A673 (cell line): ENCODE data around the gene DENND6B. TPM values are rescaled to one million over a fixed set of nuclear protein-coding genes. Genes with fewer than 3 reads are reported as not detected.

Experiments used
- BruUV-seq: library from RNA; stranded (reverse); fragments of 400-500 nt; replicated peaks from 2 replicates; lab custom pipeline; 2021; lab: Mats Ljungman, UMichigan
- CTCF ChIA-PET: fragments of 300-600 bp; sonication (Branson Sonifier 250); formaldehyde crosslinking; loops from one replicate; lab custom pipeline; 2022; ENCODE audit warnings: antibody characterized with exemption; lab: Charles Lee
- POLR2A ChIA-PET: fragments of 300-600 bp; sonication (Branson Sonifier 250); formaldehyde crosslinking; loops from one replicate; lab custom pipeline; 2022; ENCODE audit warnings: antibody characterized with exemption; ENCODE audit not compliant: low non-redundant PET; lab: Charles Lee
- DNase-seq: peaks from one replicate; pipeline ENCODE4 v3.0.0-alpha.2; 2015; ENCODE audit warnings: low spot score
- H3K27ac ChIP-seq: fragments of 200-600 bp; sonication (generic); 2 replicates; pipeline ENCODE4 v1.5.1; 2016; ENCODE audit warnings: mixed run types, low read depth, mild to moderate bottlenecking, mixed read lengths, antibody characterized with exemption, low read length; ENCODE audit not compliant: poor library complexity, severe bottlenecking
- H3K27me3 ChIP-seq: fragments of 200-600 bp; sonication (generic); replicated peaks from 2 replicates; pipeline ENCODE4 v1.6.1; 2017; ENCODE audit warnings: mixed run types, low read depth, mild to moderate bottlenecking, mixed read lengths, antibody characterized with exemption, low read length; ENCODE audit not compliant: insufficient read depth, poor library complexity
- H3K36me3 ChIP-seq: fragments of 200-600 bp; sonication (generic); 2 replicates; pipeline ENCODE4 v1.6.1; 2016; ENCODE audit warnings: mixed run types, mild to moderate bottlenecking, mixed read lengths, antibody characterized with exemption, low read length; ENCODE audit not compliant: insufficient read depth, poor library complexity, severe bottlenecking
- H3K4me1 ChIP-seq: fragments of 200-600 bp; sonication (generic); 2 replicates; pipeline ENCODE4 v1.6.1; 2017; ENCODE audit warnings: mixed run types, mild to moderate bottlenecking, mixed read lengths, antibody characterized with exemption, low read length; ENCODE audit not compliant: insufficient read depth, poor library complexity, severe bottlenecking
- H3K4me3 ChIP-seq: fragments of 200-600 bp; sonication (generic); 2 replicates; pipeline ENCODE4 v1.5.1; 2016; ENCODE audit warnings: low read depth, mixed run types, mild to moderate bottlenecking, mixed read lengths, low read length; ENCODE audit not compliant: poor library complexity, severe bottlenecking
- H3K9me3 ChIP-seq: fragments of 200-600 bp; sonication (generic); 2 replicates; pipeline ENCODE4 v1.6.1; 2016; ENCODE audit warnings: mixed run types, low read depth, mild to moderate bottlenecking, mixed read lengths, antibody characterized with exemption, low read length; ENCODE audit not compliant: poor library complexity, severe bottlenecking
- CTCF ChIP-seq: fragments of 300-800, 200-600 bp; sonication (generic); conservative IDR thresholded peaks from 2 replicates; pipeline ENCODE4 v1.5.1; 2017; ENCODE audit warnings: low read depth, mild to moderate bottlenecking, antibody characterized with exemption, low read length, moderate library complexity, mixed read lengths
- EZH2 ChIP-seq: fragments of 200-600 bp; sonication (generic); IDR thresholded peaks from 2 replicates; pipeline ENCODE4 v1.6.1; 2017; ENCODE audit warnings: borderline replicate concordance, low read depth, mild to moderate bottlenecking, mixed read lengths, antibody characterized with exemption, low read length; ENCODE audit not compliant: poor library complexity, severe bottlenecking
- intact Hi-C: fragments of 100-400 bp; cut with micrococcal nuclease; formaldehyde crosslinking; loops from one replicate; pipeline ENCODE4 v1.10.0; 2022; ENCODE audit not compliant: unreplicated experiment
- total RNA-seq: library from RNA; stranded (reverse); gene quantifications from 2 replicates; pipeline ENCODE4 v1.2.3, GENCODE V29; 2021

Gene DENND6B
- total RNA-seq, 1 experiment from 2014 or later, result 5.3 TPM

GRCh38 chr22:50286275-50286674 lies 40.5 kb downstream of the DENND6B start:
- no peak overlapping the region for H3K4me3 ChIP-seq
- H3K36me3 ChIP-seq, result peaks cover 88% of the 10 kb centered on the region
- no TSS peak for BruUV-seq
- TF ChIP-seq EZH2 (no peak), CTCF (no peak)
- no peaks in the 10 kb centered on the region for H3K4me1 ChIP-seq
- CTCF ChIA-PET, result no interaction called here
- intact Hi-C loops, result no loop called here
- POLR2A ChIA-PET, result interaction anchor here (0.7 kb wide), 1 partner anchor 172 kb away, joined by 9 read pairs; no protein-coding TSS in a partner anchor
- no peak overlapping the region for H3K27ac ChIP-seq
- no peaks in the 10 kb centered on the region for H3K9me3 ChIP-seq
- DNase-seq, result no peak
- no peaks in the 10 kb centered on the region for H3K27me3 ChIP-seq

GRCh38 chr22:50285568-50286229 lies 41.1 kb downstream of the DENND6B start:
- CTCF ChIA-PET, result no interaction called here
- no TSS peak for BruUV-seq

GRCh38 chr22:50284479-50284878 lies 42.3 kb downstream of the DENND6B start:
- Histone ChIP-seq H3K9me3 (no peaks in the 10 kb centered on the region), H3K27ac (no peak overlapping the region), H3K27me3 (no peaks in the 10 kb centered on the region), H3K4me3 (no peak overlapping the region), H3K4me1 (no peaks in the 10 kb centered on the region), H3K36me3 (peaks cover 86% of the 10 kb centered on the region)
- intact Hi-C loops, result no loop called here
- no TSS peak for BruUV-seq
- no peak for TF ChIP-seq EZH2
- TF ChIP-seq CTCF, result no peak
- DNase-seq, result no peak
- ChIA-PET CTCF (no interaction called here), POLR2A (no interaction called here)

More at GRCh38 chr22:50285568-50286229, 41.1 kb downstream of the DENND6B start:
- Histone ChIP-seq H3K27me3 (no peaks in the 10 kb centered on the region), H3K27ac (no peak overlapping the region), H3K4me1 (no peaks in the 10 kb centered on the region), H3K36me3 (peaks cover 88% of the 10 kb centered on the region), H3K9me3 (no peaks in the 10 kb centered on the region), H3K4me3 (no peak overlapping the region)
- no peak for DNase-seq
- intact Hi-C loops, result no loop called here
- TF ChIP-seq EZH2, result no peak
- no peak for TF ChIP-seq CTCF
- POLR2A ChIA-PET, result interaction anchor here (0.7 kb wide), 1 partner anchor 173 kb away, joined by 9 read pairs; no protein-coding TSS in a partner anchor
